SJSA1 (cell line): ENCODE results near the gene POLR1B. TPM values are rescaled to one million over a fixed set of nuclear protein-coding genes. Genes with fewer than 3 reads are reported as not detected.
"Not testable (repeated sequence)": the region's sequence is repeated elsewhere in the genome, so short reads cannot be mapped to it uniquely, and the experiment has no call there.

Experiments used
- DNase-seq, 2 experiments: peaks; one replicate each; pipeline ENCODE4 v3.0.0-alpha.2; 2015 to 2020; ENCODE audit warnings: low spot score in 2 of 2, low read depth in 1 of 2
- H3K27ac ChIP-seq: fragments of 250-450 bp; sonication (Bioruptor Pico); 2 replicates; pipeline ENCODE4 v1.5.1; 2020; ENCODE audit warnings: mild to moderate bottlenecking, moderate library complexity
- H3K27me3 ChIP-seq: fragments of 250-450 bp; sonication (Bioruptor Pico); replicated peaks from 2 replicates; pipeline ENCODE4 v1.5.1; 2020; ENCODE audit warnings: mild to moderate bottlenecking, moderate library complexity
- H3K36me3 ChIP-seq: fragments of 250-450 bp; sonication (Bioruptor Pico); 2 replicates; pipeline ENCODE4 v1.5.1; 2020; ENCODE audit warnings: mild to moderate bottlenecking
- H3K4me1 ChIP-seq: fragments of 250-450 bp; sonication (Bioruptor Pico); replicated peaks from 2 replicates; pipeline ENCODE4 v1.6.1; 2021; ENCODE audit warnings: mild to moderate bottlenecking
- H3K4me3 ChIP-seq: fragments of 250-450 bp; sonication (Bioruptor Pico); 2 replicates; pipeline ENCODE4 v1.5.1; 2020; ENCODE audit warnings: mild to moderate bottlenecking
- H3K9me3 ChIP-seq: fragments of 250-450 bp; sonication (Bioruptor Pico); replicated peaks from 2 replicates; pipeline ENCODE4 v1.5.1; 2020; ENCODE audit warnings: mild to moderate bottlenecking
- total RNA-seq: library from RNA; depleted of rRNA; stranded (reverse); fragments of >200 nt; shearing (Covaris generic); gene quantifications from 2 replicates; pipeline ENCODE4 v1.2.3, GENCODE V29; 2014

Gene POLR1B
- total RNA-seq, 1 experiment from 2014 or later: 15.1 TPM

DNA sequence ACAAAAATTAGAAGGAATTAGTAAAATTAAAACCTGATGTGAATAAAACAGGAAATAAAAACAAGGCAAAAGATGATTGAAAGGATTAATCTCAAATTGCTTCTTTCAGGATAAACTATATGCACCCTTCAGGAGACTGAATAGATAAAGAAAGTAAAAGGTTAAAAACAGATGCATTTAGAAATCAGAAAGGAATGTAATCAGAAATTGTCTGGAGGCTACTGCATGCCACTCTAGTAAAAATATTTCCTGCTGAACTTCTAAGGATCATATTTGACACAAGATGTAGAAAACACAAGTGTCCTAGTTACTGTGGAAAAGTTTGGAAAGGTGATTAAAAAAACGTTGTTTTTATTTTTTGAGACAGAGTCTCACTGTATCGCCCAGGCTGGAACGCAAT is 58.4 kb downstream of the POLR1B start:
- H3K9me3 ChIP-seq: no peaks in the 10 kb centered on the region
- H3K36me3 ChIP-seq: no peaks in the 10 kb centered on the region
- no peaks in the 10 kb centered on the region for H3K27me3 ChIP-seq
- peaks cover 14% of the 10 kb centered on the region for H3K4me1 ChIP-seq
- H3K4me3 ChIP-seq: no peak overlapping the region
- no peak for DNase-seq
- H3K27ac ChIP-seq: no peak overlapping the region

DNA sequence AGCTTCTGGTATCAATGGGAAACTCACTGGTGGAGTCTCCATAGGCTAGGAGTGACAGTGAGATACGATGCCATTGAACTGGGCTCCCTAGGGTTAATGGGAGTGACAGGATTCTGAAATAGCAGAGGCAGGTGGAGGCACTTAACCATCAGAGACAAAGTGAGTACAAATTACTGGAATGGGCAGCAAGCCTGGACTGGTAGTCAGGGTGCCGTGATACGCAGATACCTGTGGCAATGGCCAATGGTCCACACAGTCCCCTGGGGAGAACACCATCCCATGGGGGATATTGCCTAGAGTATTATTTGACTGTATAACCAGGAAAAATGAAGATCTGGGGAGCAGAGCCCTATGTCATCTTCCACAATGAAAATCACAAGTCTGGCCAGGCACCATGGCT is 59.5 kb downstream of the POLR1B start:
- no peak for DNase-seq
- Histone ChIP-seq H3K4me3 (no peak overlapping the region), H3K9me3 (no peaks in the 10 kb centered on the region), H3K4me1 (peaks cover 14% of the 10 kb centered on the region), H3K27ac (no peak overlapping the region), H3K27me3 (no peaks in the 10 kb centered on the region), H3K36me3 (no peaks in the 10 kb centered on the region)

DNA sequence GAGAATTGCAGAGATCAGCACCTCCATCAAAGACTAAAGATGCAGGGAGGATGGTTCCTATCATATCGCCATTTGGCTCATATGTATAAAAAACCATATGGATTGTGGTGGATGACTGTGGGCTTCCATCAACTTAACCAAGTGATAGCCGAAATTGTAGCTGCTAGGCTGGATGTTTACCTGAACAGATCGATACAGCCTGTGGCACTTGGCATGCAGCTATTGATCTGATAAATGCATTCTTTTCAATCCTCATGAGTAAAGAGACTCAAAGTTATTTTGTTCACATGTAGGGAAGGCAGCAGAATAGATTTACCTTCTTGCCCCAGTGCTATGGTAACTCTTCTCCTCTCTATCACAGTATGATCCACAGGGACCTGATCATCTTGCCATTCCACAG is 60.7 kb downstream of the POLR1B start:
- Histone ChIP-seq H3K9me3 (no peaks in the 10 kb centered on the region), H3K36me3 (no peaks in the 10 kb centered on the region), H3K27ac (no peak overlapping the region), H3K4me3 (no peak overlapping the region), H3K27me3 (no peaks in the 10 kb centered on the region), H3K4me1 (peaks cover 14% of the 10 kb centered on the region)
- DNase-seq: no peak

DNA sequence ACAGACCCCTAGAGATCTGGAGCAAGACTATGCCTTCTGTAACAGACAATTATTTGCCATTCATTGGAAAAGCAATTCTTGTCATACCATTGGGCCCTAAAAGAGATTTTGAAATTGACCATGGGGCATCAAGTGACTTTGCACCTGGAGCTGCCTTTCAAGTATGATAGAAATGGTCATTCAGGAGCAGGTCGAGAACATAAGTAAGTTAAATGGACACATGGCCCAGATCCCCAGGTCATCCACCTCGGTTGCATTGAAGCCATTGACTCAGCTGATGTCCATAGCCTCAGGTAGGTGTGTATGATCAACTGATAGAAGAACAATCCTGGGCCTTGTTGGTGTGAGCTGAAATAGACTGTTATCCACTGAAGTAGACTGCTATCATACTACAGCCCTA is 61.5 kb downstream of the POLR1B start:
- Histone ChIP-seq H3K9me3 (no peaks in the 10 kb centered on the region), H3K4me1 (peaks cover 14% of the 10 kb centered on the region), H3K27ac (no peak overlapping the region), H3K4me3 (no peak overlapping the region), H3K36me3 (no peaks in the 10 kb centered on the region), H3K27me3 (no peaks in the 10 kb centered on the region)
- no peak for DNase-seq

DNA sequence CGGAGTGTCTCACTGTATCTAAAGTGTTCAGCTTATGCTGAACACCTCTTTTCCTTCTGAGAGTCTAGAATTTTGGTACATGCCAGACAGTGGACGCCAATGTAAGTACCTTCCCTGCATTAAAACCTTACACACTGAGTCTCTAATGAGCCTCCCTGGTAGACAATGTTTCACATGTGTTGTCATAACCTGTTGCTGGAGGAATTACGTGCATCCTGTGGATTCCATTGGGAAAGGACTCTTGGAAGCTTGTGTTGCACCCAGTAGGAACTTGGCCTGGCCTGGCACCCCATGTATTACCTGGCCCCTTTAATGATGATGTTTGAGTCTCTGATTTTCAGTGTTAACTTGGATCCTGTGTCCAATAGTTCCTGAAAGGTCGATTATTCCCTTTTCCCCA is 62.7 kb downstream of the POLR1B start:
- no peaks in the 10 kb centered on the region for H3K9me3 ChIP-seq
- no peak overlapping the region for H3K27ac ChIP-seq
- H3K36me3 ChIP-seq: no peaks in the 10 kb centered on the region
- H3K27me3 ChIP-seq: no peaks in the 10 kb centered on the region
- no peak overlapping the region for H3K4me3 ChIP-seq
- H3K4me1 ChIP-seq: peaks cover 11% of the 10 kb centered on the region
- DNase-seq: no peak

DNA sequence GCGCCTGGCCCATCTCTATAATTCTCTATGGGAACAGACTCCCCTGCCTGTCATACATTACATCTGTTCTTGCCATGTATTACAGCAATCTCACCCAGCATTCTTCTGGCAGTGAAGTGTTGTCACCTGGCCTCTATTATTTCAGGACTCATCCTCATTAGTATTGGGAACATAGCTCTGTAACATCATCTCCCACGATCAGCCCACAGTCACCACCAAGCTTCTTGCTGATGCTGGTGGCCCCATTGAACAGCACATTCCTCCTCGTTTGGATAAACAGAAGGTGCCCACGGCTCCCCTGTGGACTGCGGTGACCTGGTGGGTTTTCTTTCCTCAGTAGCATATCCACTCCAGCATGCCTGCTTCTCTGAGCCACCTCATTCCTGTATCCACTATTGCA is 63.7 kb downstream of the POLR1B start:
- no peak for DNase-seq
- Histone ChIP-seq H3K27ac (no peak overlapping the region), H3K27me3 (no peaks in the 10 kb centered on the region)

DNA sequence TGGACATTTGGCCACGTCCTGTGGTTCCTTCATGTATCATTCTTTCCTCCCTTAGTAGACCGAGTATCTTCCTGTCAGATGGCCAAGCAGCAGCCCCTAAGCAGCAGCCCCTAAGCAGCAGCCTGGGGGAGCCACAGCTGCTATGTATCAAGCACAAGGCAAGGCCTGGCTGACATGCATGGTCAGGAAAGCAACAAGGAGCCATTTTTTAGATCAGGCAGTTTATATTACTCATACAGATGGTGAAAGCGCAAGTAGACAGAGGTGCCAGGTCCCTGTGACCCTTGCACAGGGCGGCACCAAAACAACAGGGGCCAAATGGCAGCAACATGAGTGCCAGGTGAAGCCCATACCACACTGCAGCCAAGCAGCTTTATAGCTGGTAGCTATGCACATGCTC is 64.3 kb downstream of the POLR1B start:
- Histone ChIP-seq H3K9me3 (no peaks in the 10 kb centered on the region), H3K4me1 (no peaks in the 10 kb centered on the region), H3K27me3 (no peaks in the 10 kb centered on the region), H3K4me3 (no peak overlapping the region), H3K27ac (no peak overlapping the region), H3K36me3 (no peaks in the 10 kb centered on the region)
- DNase-seq: no peak

More for the DNA sequence above, 63.7 kb downstream of the POLR1B start:
- Histone ChIP-seq H3K36me3 (no peaks in the 10 kb centered on the region), H3K9me3 (no peaks in the 10 kb centered on the region), H3K4me1 (peaks cover under 1% of the 10 kb centered on the region), H3K4me3 (no peak overlapping the region)

DNA sequence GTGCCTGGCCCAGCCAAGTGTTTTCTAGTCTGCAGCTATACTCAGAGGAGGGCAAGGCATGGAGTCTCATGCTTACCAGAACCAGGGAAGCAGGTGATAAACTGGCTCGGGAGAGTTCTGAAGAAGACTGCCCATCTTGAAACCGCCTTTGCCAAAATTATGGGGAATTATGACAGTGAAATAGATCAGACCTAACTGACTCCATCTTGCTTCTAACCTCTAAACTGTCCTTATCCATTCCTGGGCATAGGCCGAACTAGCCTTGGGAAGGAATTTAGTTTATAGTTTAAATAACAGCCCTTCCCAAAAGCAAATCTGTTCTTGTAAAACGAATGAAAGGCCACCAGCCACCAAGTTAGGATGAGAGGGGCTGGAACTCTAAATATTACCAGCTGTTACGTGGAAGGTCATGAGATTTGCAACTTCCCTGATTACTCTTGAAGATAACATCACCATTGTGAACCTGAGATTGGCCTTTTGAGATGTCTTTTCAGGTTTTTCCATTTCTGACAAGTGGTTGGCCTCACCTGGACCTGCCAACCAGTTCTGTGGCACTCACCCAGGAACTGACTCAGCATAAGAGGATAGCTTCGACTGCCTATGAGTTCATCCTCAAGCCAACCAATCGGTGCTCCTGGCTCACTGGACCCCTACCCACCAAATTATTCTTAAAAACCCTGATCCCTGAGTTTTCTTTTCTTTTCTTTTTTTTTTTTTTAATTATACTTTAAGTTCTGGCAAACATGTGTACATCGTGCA is 65.6 kb downstream of the POLR1B start:
- DNase-seq: no peak
- no peak overlapping the region for H3K4me3 ChIP-seq
- no peak overlapping the region for H3K27ac ChIP-seq
- no peaks in the 10 kb centered on the region for H3K4me1 ChIP-seq
- H3K27me3 ChIP-seq: peaks cover 6% of the 10 kb centered on the region; the same call in 1 of the 2 replicates
- no peaks in the 10 kb centered on the region for H3K36me3 ChIP-seq
- H3K9me3 ChIP-seq: no peaks in the 10 kb centered on the region

DNA sequence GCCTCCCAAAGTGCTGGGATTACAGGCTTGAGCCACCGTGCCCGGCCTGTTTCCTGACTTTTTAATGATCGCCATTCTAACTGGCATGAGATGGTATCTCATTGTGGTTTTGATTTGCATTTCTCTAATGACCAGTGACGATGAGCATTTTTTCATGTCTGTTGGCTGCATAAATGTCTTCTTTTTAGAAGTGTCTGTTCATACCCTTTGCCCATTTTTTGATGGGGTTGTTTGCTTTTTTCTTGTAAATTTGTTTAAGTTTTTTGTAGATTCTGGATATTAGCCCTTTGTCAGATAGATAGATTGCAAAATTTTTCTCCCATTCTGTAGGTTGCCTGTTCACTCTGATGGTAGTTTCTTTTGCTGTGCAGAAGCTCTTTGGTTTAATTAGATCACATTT is 67.1 kb downstream of the POLR1B start:
- H3K4me3 ChIP-seq, H3K27me3 ChIP-seq, H3K36me3 ChIP-seq, DNase-seq, H3K27ac ChIP-seq, H3K9me3 ChIP-seq, H3K4me1 ChIP-seq: not testable (repeated sequence)

DNA sequence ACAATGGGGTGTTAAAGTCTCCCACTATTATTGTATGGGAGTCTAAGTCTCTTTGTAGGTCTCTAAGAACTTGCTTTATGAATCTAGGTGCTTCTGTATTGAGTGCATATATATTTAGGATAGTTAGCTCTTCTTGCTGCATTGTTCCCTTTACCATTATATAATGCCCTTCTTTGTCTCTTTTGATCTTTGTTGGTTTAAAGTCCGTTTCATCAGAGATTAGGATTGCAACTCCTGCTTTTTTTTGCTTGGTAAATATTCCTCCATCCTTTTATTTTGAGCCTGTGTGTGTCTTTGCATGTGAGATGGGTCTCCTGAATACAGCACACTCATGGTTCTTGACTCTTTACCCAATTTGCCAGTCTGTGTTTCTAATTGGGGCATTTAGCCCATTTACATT is 70.0 kb downstream of the POLR1B start:
- H3K36me3 ChIP-seq, H3K27me3 ChIP-seq, H3K4me3 ChIP-seq, H3K9me3 ChIP-seq, H3K27ac ChIP-seq, DNase-seq, H3K4me1 ChIP-seq: not testable (repeated sequence)

DNA sequence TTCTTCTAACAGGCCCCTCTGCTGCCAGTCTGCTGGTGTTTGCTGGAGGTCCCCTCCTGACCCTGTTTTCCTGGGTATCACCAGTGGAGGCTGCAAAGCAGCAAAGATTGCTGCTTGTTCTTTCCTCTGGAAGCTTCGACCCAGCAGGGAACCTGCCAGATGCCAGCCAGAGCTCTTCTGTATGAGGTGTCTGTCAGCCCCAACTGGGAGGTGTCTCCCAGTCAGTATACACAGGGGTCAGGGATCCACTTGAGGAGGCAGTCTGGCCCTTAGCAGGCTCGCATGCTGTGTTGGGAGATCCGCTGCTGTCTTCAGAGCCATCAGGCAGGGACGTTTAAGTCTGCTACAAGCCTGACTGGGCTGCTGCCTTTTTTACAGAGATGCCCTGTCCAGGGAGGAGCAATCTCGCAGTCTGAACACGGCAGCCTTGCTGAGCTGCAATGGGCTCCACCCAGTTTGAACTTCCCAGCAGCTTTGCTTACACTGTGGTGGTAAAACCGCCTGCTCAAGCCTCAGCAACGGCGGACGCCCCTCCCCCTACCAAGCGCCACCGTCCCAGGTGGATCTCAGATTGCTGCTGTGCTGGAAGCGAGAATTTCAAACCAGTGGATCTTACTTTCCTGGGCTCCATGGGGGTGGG is 72.1 kb downstream of the POLR1B start:
- Histone ChIP-seq H3K27ac (no peak overlapping the region), H3K4me3 (no peak overlapping the region), H3K4me1 (no peaks in the 10 kb centered on the region), H3K27me3 (peaks cover 6% of the 10 kb centered on the region; the same call in 1 of the 2 replicates), H3K36me3 (no peaks in the 10 kb centered on the region), H3K9me3 (no peaks in the 10 kb centered on the region)
- DNase-seq: no peak

DNA sequence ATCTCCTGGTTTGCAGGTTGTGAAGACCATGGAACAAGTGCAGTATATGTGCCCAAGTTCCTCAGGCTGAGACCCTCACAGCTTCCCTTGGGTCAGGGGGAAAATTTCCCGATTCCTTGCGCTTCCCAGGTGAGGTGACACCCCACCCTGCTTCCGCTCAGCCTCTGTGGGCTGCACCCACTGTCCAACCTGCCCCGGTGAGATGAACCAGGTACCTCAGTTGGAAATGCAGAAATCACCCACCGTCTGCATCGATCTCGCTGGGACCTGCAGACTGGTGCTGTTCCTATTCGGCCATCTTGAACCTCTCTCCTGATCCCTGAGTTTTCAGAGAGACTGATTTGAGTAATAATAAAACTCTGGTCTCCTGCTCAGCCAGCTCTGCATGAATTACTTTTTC is 72.8 kb downstream of the POLR1B start:
- Histone ChIP-seq H3K36me3 (no peaks in the 10 kb centered on the region), H3K9me3 (no peaks in the 10 kb centered on the region), H3K4me3 (no peak overlapping the region), H3K27me3 (peaks cover 6% of the 10 kb centered on the region; the same call in 1 of the 2 replicates), H3K27ac (no peak overlapping the region), H3K4me1 (no peaks in the 10 kb centered on the region)
- DNase-seq: no peak

DNA sequence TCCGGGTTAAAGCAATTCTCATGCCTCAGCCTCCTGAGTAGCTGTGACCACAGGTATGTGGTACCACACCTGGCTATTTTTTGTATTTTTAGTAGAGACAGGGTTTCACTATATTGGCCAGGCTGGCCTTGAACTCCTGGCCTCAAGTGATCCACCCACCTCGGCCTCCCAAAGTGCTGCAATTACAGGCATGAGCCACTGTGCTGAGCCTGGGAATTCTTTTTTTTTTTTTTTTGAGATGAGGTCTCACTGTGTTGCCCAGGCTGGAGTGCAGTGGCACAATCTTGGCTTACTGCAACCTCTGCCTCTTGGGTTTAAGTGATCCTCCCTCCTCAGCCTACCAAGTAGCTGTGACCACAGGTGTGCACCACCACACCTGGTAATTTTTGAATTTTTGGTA is 73.5 kb downstream of the POLR1B start:
- not testable (repeated sequence) for H3K4me3 ChIP-seq, H3K36me3 ChIP-seq, H3K4me1 ChIP-seq, H3K27me3 ChIP-seq, H3K27ac ChIP-seq, H3K9me3 ChIP-seq, DNase-seq

DNA sequence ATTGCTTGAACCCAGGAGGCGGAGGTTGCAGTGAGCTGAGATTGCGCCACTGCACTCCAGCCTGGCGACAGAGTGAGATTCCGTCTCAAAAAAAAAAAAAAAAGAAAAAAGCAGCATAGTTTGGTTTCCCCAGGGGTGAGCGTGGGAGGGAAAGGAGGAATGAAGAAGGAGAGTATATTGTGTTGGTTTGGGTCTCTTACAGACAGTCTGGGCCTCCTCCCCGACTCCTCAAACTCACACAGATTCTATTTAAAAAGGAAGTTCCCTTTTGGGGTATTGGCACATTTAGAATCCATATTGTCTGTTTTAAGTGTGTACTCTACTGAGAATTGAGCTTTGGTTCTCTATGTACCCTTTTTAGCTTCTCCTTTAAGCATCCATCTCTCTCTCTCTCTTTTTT is 76.1 kb downstream of the POLR1B start:
- Histone ChIP-seq H3K4me3 (no peak overlapping the region), H3K27ac (no peak overlapping the region), H3K4me1 (peaks cover 5% of the 10 kb centered on the region; the same call in 1 of the 2 replicates), H3K9me3 (no peaks in the 10 kb centered on the region), H3K36me3 (no peaks in the 10 kb centered on the region), H3K27me3 (no peaks in the 10 kb centered on the region)
- no peak for DNase-seq
